Prostate gland (tissue), 2 donors: Measurements from ENCODE around the gene MEDAG. TPM values are rescaled to one million over a fixed set of nuclear protein-coding genes. Genes with fewer than 3 reads are reported as not detected.

Experiments used
- DNase-seq: peaks from one replicate; pipeline ENCODE4 v3.0.0-alpha.2; 2019; ENCODE audit warnings: low spot score
- H3K27ac ChIP-seq, 2 donors: fragments of 200-600 bp; sonication (generic); 2 replicates each; pipeline ENCODE4 v1.5.1; 2017 to 2019
- H3K27me3 ChIP-seq: fragments of 200-600 bp; sonication (generic); replicated peaks from 2 replicates; pipeline ENCODE4 v1.5.1; 2019; ENCODE audit not compliant: insufficient read depth
- H3K36me3 ChIP-seq, 2 donors: fragments of 200-600 bp; sonication (generic); 1 replicate in 1 of 2; 2 replicates in 1 of 2; pipeline versions ENCODE4 v1.5.1 to v1.8.1; 2017 to 2019
- H3K4me1 ChIP-seq: fragments of 200-600 bp; sonication (generic); replicated peaks from 2 replicates; pipeline ENCODE4 v1.5.1; 2019
- H3K4me3 ChIP-seq, 2 donors: fragments of 200-600 bp; sonication (generic); 2 replicates each; pipeline ENCODE4 v1.5.1; 2017 to 2019
- H3K9me3 ChIP-seq: fragments of 200-600 bp; sonication (generic); 2 replicates; pipeline ENCODE4 v1.5.1; 2017
- POLR2A ChIP-seq: fragments of 450-650 bp; IDR thresholded peaks from one replicate; pipeline ENCODE4 v1.6.1; 2016; ENCODE audit warnings: antibody characterized with exemption, mild to moderate bottlenecking
- POLR2AphosphoS5 ChIP-seq: sonication (generic); formaldehyde crosslinking; IDR thresholded peaks from one replicate; pipeline ENCODE4 v1.6.1; 2017; ENCODE audit warnings: antibody characterized with exemption
- WGBS: methylation state at CpG from one replicate; pipeline ENCODE4 v1.1.5; 2018; 5-methylcytosine and 5-hydroxymethylcytosine counted together
- intact Hi-C: fragments of 100-400 bp; cut with DNase I; formaldehyde crosslinking; loops from one replicate; pipeline ENCODE4 v1.14.2; 2022
- total RNA-seq, 2 donors: library from RNA; depleted of rRNA; stranded (reverse); fragments of >200 nt; gene quantifications; one replicate each; pipeline ENCODE4 v1.1.0, GENCODE V29; 2016
- TF ChIP-seq, protein P1 (sequence below), 4 experiments: fragments of 200-600 bp in 2 of 4; fragments of 450-650 bp in 2 of 4; sonication (generic) in 2 of 4; IDR thresholded peaks; 1 replicate in 3 of 4; 2 replicates in 1 of 4; pipeline ENCODE4 v1.5.1; 2016 to 2019; ENCODE audit warnings: antibody characterized with exemption in 4 of 4, mild to moderate bottlenecking in 2 of 4, moderate library complexity in 2 of 4

MEDAG gene
- total RNA-seq: 10 to 100 TPM in 1 of 2 donors, under 1 TPM in 1; 0.23 to 13.0 TPM

- no peak for TF ChIP-seq POLR2AphosphoS5
- TF ChIP-seq, protein P1, sequence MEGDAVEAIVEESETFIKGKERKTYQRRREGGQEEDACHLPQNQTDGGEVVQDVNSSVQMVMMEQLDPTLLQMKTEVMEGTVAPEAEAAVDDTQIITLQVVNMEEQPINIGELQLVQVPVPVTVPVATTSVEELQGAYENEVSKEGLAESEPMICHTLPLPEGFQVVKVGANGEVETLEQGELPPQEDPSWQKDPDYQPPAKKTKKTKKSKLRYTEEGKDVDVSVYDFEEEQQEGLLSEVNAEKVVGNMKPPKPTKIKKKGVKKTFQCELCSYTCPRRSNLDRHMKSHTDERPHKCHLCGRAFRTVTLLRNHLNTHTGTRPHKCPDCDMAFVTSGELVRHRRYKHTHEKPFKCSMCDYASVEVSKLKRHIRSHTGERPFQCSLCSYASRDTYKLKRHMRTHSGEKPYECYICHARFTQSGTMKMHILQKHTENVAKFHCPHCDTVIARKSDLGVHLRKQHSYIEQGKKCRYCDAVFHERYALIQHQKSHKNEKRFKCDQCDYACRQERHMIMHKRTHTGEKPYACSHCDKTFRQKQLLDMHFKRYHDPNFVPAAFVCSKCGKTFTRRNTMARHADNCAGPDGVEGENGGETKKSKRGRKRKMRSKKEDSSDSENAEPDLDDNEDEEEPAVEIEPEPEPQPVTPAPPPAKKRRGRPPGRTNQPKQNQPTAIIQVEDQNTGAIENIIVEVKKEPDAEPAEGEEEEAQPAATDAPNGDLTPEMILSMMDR (IDR thresholded peaks at IDR 0.05): no peak
- WGBS: 39% methylated on average over 10 of the region's 35 CpGs
- intact Hi-C loops: no loop called here
Measured at GRCh38 chr13:30905932-30906383, at the start of gene MEDAG. MEDAG (plus strand) TSS chr13:30906271; CDS start chr13:30906516, 245 bp downstream.

DNA sequence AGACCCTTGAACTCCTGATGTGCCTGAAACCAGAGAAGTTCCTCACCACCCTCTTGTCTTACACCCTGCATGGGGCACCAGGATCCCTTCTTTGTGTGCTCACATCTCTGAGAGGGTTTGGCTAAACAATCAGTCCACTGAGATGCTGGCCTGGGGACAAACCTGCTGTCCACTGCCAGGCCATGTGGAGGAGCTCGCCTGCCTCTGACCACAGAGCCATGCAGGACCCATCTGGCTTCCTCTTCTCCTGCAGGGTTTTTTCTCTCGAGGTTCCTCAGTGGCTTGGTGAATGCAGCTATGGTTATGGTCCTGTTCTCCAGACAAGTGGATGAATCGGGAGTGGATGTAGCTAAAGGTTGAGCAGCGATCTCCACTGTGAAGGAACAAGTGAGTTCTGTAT, 49.1 kb upstream of the MEDAG start:
- intact Hi-C loops: no loop called here
- Histone ChIP-seq H3K36me3 (no peaks in the 10 kb centered on the region), H3K4me1 (no peaks in the 10 kb centered on the region), H3K9me3 (no peaks in the 10 kb centered on the region), H3K4me3 (no peak overlapping the region), H3K27ac (no peak overlapping the region), H3K27me3 (no peaks in the 10 kb centered on the region)
- TF ChIP-seq POLR2A (no peak), POLR2AphosphoS5 (no peak)
- TF ChIP-seq, protein P1 (IDR thresholded peaks at IDR 0.05): no peak
- DNase-seq: no peak
- 88% methylated on average over 4 of the region's 4 CpGs for WGBS

More at GRCh38 chr13:30905932-30906383, at the start of gene MEDAG:
- no peaks in the 10 kb centered on the region for H3K36me3 ChIP-seq
- peak within 1 kb of the TSS; percentile 13 to 21 for H3K4me3 ChIP-seq
- H3K4me1 ChIP-seq: peaks cover 2% of the 10 kb centered on the region
- peaks cover 14% of the 10 kb centered on the region for H3K27me3 ChIP-seq
- no peak for DNase-seq
- no peaks in the 10 kb centered on the region for H3K9me3 ChIP-seq
- no peak within 1 kb of the TSS for H3K27ac ChIP-seq

DNA sequence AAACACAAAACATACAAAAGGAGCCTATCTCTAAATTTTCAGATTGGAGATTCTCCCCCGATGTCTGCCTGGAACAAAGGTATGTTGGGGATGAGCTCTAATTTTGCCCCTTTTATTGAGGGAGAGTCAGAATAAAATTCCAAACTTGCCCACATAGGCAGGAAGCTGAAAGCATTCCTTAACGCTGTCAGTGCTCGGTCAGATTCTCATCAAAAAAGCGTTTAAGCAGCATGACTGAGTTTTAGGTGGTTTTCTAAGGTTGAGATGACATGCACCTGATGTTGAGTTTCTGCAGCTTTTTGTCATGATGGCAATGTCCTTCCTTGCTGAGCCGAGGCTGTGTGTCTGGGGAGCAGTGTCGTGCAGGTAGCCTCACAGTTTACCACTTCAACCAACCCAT, 48.4 kb upstream of the MEDAG start:
- intact Hi-C loops: no loop called here
- Histone ChIP-seq H3K9me3 (no peaks in the 10 kb centered on the region), H3K27ac (no peak overlapping the region), H3K4me1 (no peaks in the 10 kb centered on the region), H3K36me3 (no peaks in the 10 kb centered on the region), H3K27me3 (no peaks in the 10 kb centered on the region), H3K4me3 (no peak overlapping the region)
- WGBS: 86% methylated on average over 6 of the region's 6 CpGs
- DNase-seq: no peak
- TF ChIP-seq, protein P1 (IDR thresholded peaks at IDR 0.05): no peak
- TF ChIP-seq POLR2A: no peak

- WGBS: 54% methylated on average over 5 of the region's 5 CpGs
- no peak for TF ChIP-seq POLR2AphosphoS5
- TF ChIP-seq POLR2A: no peak
- TF ChIP-seq, protein P1 (IDR thresholded peaks at IDR 0.05): no peak
- DNase-seq: no peak
- no peaks in the 10 kb centered on the region for H3K36me3 ChIP-seq
- H3K4me3 ChIP-seq: no peak overlapping the region
- no peaks in the 10 kb centered on the region for H3K9me3 ChIP-seq
- peaks cover 2% of the 10 kb centered on the region for H3K4me1 ChIP-seq
- no peak overlapping the region for H3K27ac ChIP-seq
- H3K27me3 ChIP-seq: no peaks in the 10 kb centered on the region
- intact Hi-C loops: no loop called here
Measured at GRCh38 chr13:30859326-30859725, 46.7 kb upstream of the MEDAG start.

DNA sequence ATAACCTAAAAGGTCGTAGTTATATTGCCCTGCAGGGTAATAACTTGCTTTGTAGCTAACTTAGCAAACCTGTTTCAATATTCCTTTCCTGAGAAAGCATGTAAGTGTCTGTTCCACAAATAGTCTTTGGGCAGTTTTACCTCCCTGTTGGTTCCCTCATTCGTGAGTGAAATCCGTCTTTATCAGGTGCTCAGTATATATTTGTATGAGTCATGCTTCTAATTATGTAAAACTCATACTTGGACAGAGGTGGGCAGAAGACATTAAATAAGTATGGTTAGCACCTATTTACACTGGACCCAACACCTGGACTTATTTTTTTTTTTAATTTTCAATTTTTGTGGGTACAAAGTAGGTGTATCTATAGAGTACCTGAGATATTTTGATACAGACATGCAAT, 44.9 kb upstream of the MEDAG start:
- Histone ChIP-seq H3K4me1 (peaks cover 2% of the 10 kb centered on the region), H3K27me3 (no peaks in the 10 kb centered on the region), H3K36me3 (no peaks in the 10 kb centered on the region), H3K27ac (no peak overlapping the region), H3K9me3 (no peaks in the 10 kb centered on the region), H3K4me3 (no peak overlapping the region)
- intact Hi-C loops: loop anchor here (5.0 to 10.0 kb wide), 3 partner anchors 394 to 606 kb away; partner anchors contain the start of genes HMGB1 and UBE2L5
- TF ChIP-seq, protein P1 (IDR thresholded peaks at IDR 0.05): no peak
- TF ChIP-seq POLR2AphosphoS5: no peak
- no peak for TF ChIP-seq POLR2A
- no peak for DNase-seq
- WGBS: 89% methylated on average over 3 of the region's 3 CpGs
